ENCODE data around the gene P2RY14. TPM values are rescaled to one million over a fixed set of nuclear protein-coding genes. Genes with fewer than 3 reads are reported as not detected.
A peak's percentile ranks its signal among the peaks of the same experiment; 100 is the strongest.

The P2RY14 gene
- total RNA-seq, 1 donor from 2014 or later, result not detected

GRCh38 chr3:151197228-151197627, 81.1 kb downstream of the P2RY14 start:
- DNase-seq (ENCODE audit: low read depth, low spot score), result no peak
- H3K27me3 Mint-ChIP-seq (ENCODE audit: low read depth), result no peaks in the 10 kb centered on the region
- peaks cover 21% of the 10 kb centered on the region for H3K36me3 Mint-ChIP-seq (ENCODE audit: low read depth)
- no peak overlapping the region for H3K4me3 Mint-ChIP-seq
- no peak for TF ChIP-seq CTCF (conservative IDR thresholded peaks at IDR 0.05)
- H3K9me3 Mint-ChIP-seq, result no peaks in the 10 kb centered on the region
- no peak overlapping the region for H3K27ac Mint-ChIP-seq (ENCODE audit: unreplicated experiment)
- peaks cover 17% of the 10 kb centered on the region for H3K4me1 Mint-ChIP-seq

GRCh38 chr3:151196434-151196833, 81.9 kb downstream of the P2RY14 start:
- Mint-ChIP-seq H3K36me3 (ENCODE audit: low read depth) (peaks cover 22% of the 10 kb centered on the region), H3K4me3 (no peak overlapping the region), H3K4me1 (peaks cover 17% of the 10 kb centered on the region), H3K27me3 (ENCODE audit: low read depth) (no peaks in the 10 kb centered on the region), H3K9me3 (no peaks in the 10 kb centered on the region), H3K27ac (ENCODE audit: unreplicated experiment) (no peak overlapping the region)
- no peak for TF ChIP-seq CTCF (conservative IDR thresholded peaks at IDR 0.05)
- DNase-seq (ENCODE audit: low read depth, low spot score), result no peak

GRCh38 chr3:151195826-151196225, 82.5 kb downstream of the P2RY14 start:
- Mint-ChIP-seq H3K27me3 (ENCODE audit: low read depth) (no peaks in the 10 kb centered on the region), H3K9me3 (no peaks in the 10 kb centered on the region)

GRCh38 chr3:151192545-151192944, 85.8 kb downstream of the P2RY14 start:
- H3K9me3 Mint-ChIP-seq, result no peaks in the 10 kb centered on the region
- H3K36me3 Mint-ChIP-seq (ENCODE audit: low read depth), result peaks cover 25% of the 10 kb centered on the region
- H3K27ac Mint-ChIP-seq (ENCODE audit: unreplicated experiment), result no peak overlapping the region
- no peak for TF ChIP-seq CTCF (conservative IDR thresholded peaks at IDR 0.05)
- DNase-seq (ENCODE audit: low read depth, low spot score), result no peak
- H3K4me3 Mint-ChIP-seq, result no peak overlapping the region
- H3K27me3 Mint-ChIP-seq (ENCODE audit: low read depth), result no peaks in the 10 kb centered on the region
- H3K4me1 Mint-ChIP-seq, result peaks cover 11% of the 10 kb centered on the region

More at GRCh38 chr3:151195826-151196225, 82.5 kb downstream of the P2RY14 start:
- peaks cover 17% of the 10 kb centered on the region for H3K4me1 Mint-ChIP-seq
- no peak for TF ChIP-seq CTCF (conservative IDR thresholded peaks at IDR 0.05)
- no peak overlapping the region for H3K4me3 Mint-ChIP-seq
- H3K27ac Mint-ChIP-seq (ENCODE audit: unreplicated experiment), result no peak overlapping the region
- no peak for DNase-seq (ENCODE audit: low read depth, low spot score)
- H3K36me3 Mint-ChIP-seq (ENCODE audit: low read depth), result peaks cover 27% of the 10 kb centered on the region

GRCh38 chr3:151191095-151191494, 87.2 kb downstream of the P2RY14 start:
- no peak for DNase-seq (ENCODE audit: low read depth, low spot score)
- H3K4me3 Mint-ChIP-seq, result no peak overlapping the region
- H3K27ac Mint-ChIP-seq (ENCODE audit: unreplicated experiment), result no peak overlapping the region
- no peak for TF ChIP-seq CTCF (conservative IDR thresholded peaks at IDR 0.05)
- H3K36me3 Mint-ChIP-seq (ENCODE audit: low read depth), result peaks cover 23% of the 10 kb centered on the region
- no peaks in the 10 kb centered on the region for H3K27me3 Mint-ChIP-seq (ENCODE audit: low read depth)
- H3K9me3 Mint-ChIP-seq, result no peaks in the 10 kb centered on the region
- H3K4me1 Mint-ChIP-seq, result peaks cover 5% of the 10 kb centered on the region

- no peaks in the 10 kb centered on the region for H3K36me3 Mint-ChIP-seq (ENCODE audit: low read depth)
- peak overlapping the region; percentile 87 for H3K27ac Mint-ChIP-seq (ENCODE audit: unreplicated experiment)
- H3K4me3 Mint-ChIP-seq, result no peak overlapping the region
- no peak for DNase-seq (ENCODE audit: low read depth, low spot score)
- H3K4me1 Mint-ChIP-seq, result peaks cover 4% of the 10 kb centered on the region
- no peaks in the 10 kb centered on the region for H3K27me3 Mint-ChIP-seq (ENCODE audit: low read depth)
- TF ChIP-seq CTCF (conservative IDR thresholded peaks at IDR 0.05), result no peak
- H3K9me3 Mint-ChIP-seq, result no peaks in the 10 kb centered on the region
Observed at GRCh38 chr3:151183265-151183671, 95.1 kb downstream of the P2RY14 start.
